Panc1 (cell line): ENCODE measurements around the gene EPGN.

Experiments used
- CTCF ChIP-seq: fragments of 450-650 bp; IDR thresholded peaks from 2 replicates; pipeline ENCODE4 v1.5.1; 2017; ENCODE audit warnings: mild to moderate bottlenecking
- POLR2AphosphoS5 ChIP-seq: IDR thresholded peaks from 2 replicates; pipeline ENCODE4 v1.6.1; 2012; ENCODE audit warnings: mild to moderate bottlenecking, low read depth, low read length, moderate library complexity
- TCF7L2 ChIP-seq: IDR thresholded peaks from 2 replicates; pipeline ENCODE4 v1.6.1; 2011; ENCODE audit warnings: mild to moderate bottlenecking, low read depth, low read length, inconsistent platforms

- no peak for TF ChIP-seq TCF7L2
- TF ChIP-seq POLR2AphosphoS5: no peak
- no peak for TF ChIP-seq CTCF
These were observed 1.1 kb upstream of the EPGN start for GRCh38 chr4:74307170-74307569.
